ENCODE measurements around the gene UBTD1. TPM values are rescaled to one million over a fixed set of nuclear protein-coding genes. Genes with fewer than 3 reads are reported as not detected.

Gene UBTD1
- total and polyA plus RNA-seq, 10 of the 15 experiments (the other 5 are each of a cell fraction or from before 2014, with no cell fraction given): 0.04 to 1.5 (median 1.2) TPM; not detected in 1

DNA sequence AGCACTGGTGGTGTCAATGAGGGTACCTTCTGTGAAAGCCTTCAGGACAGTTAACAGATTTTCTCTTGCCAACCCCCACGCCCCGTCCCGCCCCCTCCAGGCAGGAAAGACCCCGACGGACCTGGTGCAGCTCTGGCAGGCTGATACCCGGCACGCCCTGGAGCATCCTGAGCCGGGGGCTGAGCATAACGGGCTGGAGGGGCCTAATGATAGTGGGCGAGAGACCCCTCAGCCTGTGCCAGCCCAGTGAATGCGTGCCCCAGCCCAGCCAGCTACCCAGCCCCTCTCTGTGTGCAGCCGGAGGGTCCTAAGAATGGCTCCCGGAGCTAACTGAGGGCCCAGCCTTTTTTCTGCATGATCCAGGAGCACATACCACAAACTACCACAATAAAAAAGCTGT, 84.8 kb downstream of the UBTD1 start:
- Histone ChIP-seq H2AFZ (ENCODE audit: control insufficient read depth, low read depth, low read length) (no peak overlapping the region), H3K4me1 (ENCODE audit: control insufficient read depth, insufficient read depth, low read length) (no peaks in the 10 kb centered on the region), H3K36me3 (ENCODE audit: control insufficient read depth in 2 of 2, insufficient read depth in 2 of 2, low read length in 1 of 2) (no peaks in the 10 kb centered on the region), H3K4me3 (no peak overlapping the region), H3K4me2 (ENCODE audit: control insufficient read depth, insufficient read depth) (no peak overlapping the region), H3K79me2 (ENCODE audit: control insufficient read depth, insufficient read depth, low read length) (no peaks in the 10 kb centered on the region), H4K20me1 (ENCODE audit: control insufficient read depth, insufficient read depth) (no peaks in the 10 kb centered on the region), H3K27me3 (replicated peaks in 1 of 2; ENCODE audit: control insufficient read depth in 2 of 2, insufficient read depth in 2 of 2, low read length in 1 of 2) (no peaks in the 10 kb centered on the region), H3K9ac (ENCODE audit: control insufficient read depth, insufficient read depth, low read length) (no peak overlapping the region), H3K27ac (ENCODE audit: control insufficient read depth, insufficient read depth) (no peak overlapping the region), H3K9me3 (replicated peaks; ENCODE audit: control insufficient read depth, insufficient read depth, low read length) (no peaks in the 10 kb centered on the region)
- FAIRE-seq: no peak
- BruUV-seq (replicated peaks): no TSS peak
- in situ Hi-C loops (cut with MboI) (no loop called here), intact Hi-C loops (cut with micrococcal nuclease; ENCODE audit: unreplicated experiment) (no loop called here)
- POLR2A ChIA-PET: interaction anchor here (1.1 kb wide), 1 partner anchor 19 kb away, joined by 3 read pairs; no protein-coding TSS in a partner anchor
- WGBS (ENCODE audit: insufficient coverage, insufficient replicate concordance, low lambda C conversion rate, missing lambda C conversion rate): 32% methylated on average over 13 of the region's 13 CpGs
- no peak for ATAC-seq
- CTCF ChIA-PET: interaction anchor here (0.6 to 4.7 kb wide), 2 partner anchors 11 to 474 kb away, joined by 3 to 29 read pairs; partner anchors contain the start of gene ANKRD2
- DNase-seq (ENCODE audit: low read depth, low spot score): no peak
- SMC1A ChIA-PET (ENCODE audit: uncharacterized antibody, unreplicated experiment): interaction anchor here (1.9 kb wide), 1 partner anchor 12 kb away, joined by 7 read pairs; no protein-coding TSS in a partner anchor
- RAD21 ChIA-PET (ENCODE audit: unreplicated experiment): interaction anchor here (0.9 kb wide), 1 partner anchor 30 kb away, joined by 3 read pairs; no protein-coding TSS in a partner anchor
- TF ChIP-seq REST (IDR thresholded peaks at IDR 0.05; ENCODE audit: low read depth, low read length) (no peak), ZNF207 (IDR thresholded peaks at IDR 0.05; ENCODE audit: borderline replicate concordance) (no peak), SMARCA5 (IDR thresholded peaks at IDR 0.05) (no peak), ZNF384 (IDR thresholded peaks at IDR 0.05; ENCODE audit: borderline replicate concordance, low read depth, low read length) (no peak), IKZF1 (conservative IDR thresholded peaks at IDR 0.05) (no peak), NR2F1 (conservative IDR thresholded peaks at IDR 0.05) (no peak), NFYA (IDR thresholded peaks at IDR 0.05; ENCODE audit: borderline replicate concordance, low read depth, low read length) (no peak), PAX5 (IDR thresholded peaks at IDR 0.05; ENCODE audit: borderline replicate concordance, low read depth, low read length) (no peak)
- TF ChIP-seq, protein P1, sequence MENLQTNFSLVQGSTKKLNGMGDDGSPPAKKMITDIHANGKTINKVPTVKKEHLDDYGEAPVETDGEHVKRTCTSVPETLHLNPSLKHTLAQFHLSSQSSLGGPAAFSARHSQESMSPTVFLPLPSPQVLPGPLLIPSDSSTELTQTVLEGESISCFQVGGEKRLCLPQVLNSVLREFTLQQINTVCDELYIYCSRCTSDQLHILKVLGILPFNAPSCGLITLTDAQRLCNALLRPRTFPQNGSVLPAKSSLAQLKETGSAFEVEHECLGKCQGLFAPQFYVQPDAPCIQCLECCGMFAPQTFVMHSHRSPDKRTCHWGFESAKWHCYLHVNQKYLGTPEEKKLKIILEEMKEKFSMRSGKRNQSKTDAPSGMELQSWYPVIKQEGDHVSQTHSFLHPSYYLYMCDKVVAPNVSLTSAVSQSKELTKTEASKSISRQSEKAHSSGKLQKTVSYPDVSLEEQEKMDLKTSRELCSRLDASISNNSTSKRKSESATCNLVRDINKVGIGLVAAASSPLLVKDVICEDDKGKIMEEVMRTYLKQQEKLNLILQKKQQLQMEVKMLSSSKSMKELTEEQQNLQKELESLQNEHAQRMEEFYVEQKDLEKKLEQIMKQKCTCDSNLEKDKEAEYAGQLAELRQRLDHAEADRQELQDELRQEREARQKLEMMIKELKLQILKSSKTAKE (IDR thresholded peaks at IDR 0.05; ENCODE audit: low read depth, poor library complexity, severe bottlenecking): no peak
- TF ChIP-seq, protein P2, sequence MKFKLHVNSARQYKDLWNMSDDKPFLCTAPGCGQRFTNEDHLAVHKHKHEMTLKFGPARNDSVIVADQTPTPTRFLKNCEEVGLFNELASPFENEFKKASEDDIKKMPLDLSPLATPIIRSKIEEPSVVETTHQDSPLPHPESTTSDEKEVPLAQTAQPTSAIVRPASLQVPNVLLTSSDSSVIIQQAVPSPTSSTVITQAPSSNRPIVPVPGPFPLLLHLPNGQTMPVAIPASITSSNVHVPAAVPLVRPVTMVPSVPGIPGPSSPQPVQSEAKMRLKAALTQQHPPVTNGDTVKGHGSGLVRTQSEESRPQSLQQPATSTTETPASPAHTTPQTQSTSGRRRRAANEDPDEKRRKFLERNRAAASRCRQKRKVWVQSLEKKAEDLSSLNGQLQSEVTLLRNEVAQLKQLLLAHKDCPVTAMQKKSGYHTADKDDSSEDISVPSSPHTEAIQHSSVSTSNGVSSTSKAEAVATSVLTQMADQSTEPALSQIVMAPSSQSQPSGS (IDR thresholded peaks at IDR 0.05; ENCODE audit: low read length): no peak

Data from GM12878 (cell line).